ENCODE measurements around the gene AFP. TPM values are rescaled to one million over a fixed set of nuclear protein-coding genes. Genes with fewer than 3 reads are reported as not detected.

AFP gene
- total RNA-seq, 1 experiment from 2014 or later: 1.7 TPM

GRCh38 chr4:73458184-73459047, 22.4 kb downstream of the AFP start:
- no peak for DNase-seq (ENCODE audit: low read depth)

- no peak for DNase-seq (ENCODE audit: low read depth)
Measured at GRCh38 chr4:73459048-73459421, 23.0 kb downstream of the AFP start.

GRCh38 chr4:73460913-73461522, 25.0 kb downstream of the AFP start:
- DNase-seq (ENCODE audit: low read depth): no peak

GRCh38 chr4:73468170-73468569, 32.1 kb downstream of the AFP start:
- no peak for DNase-seq (ENCODE audit: low read depth)

- no peak for DNase-seq (ENCODE audit: low read depth)
Measured at GRCh38 chr4:73470728-73471127, 34.7 kb downstream of the AFP start.

GRCh38 chr4:73477176-73477575, 41.2 kb downstream of the AFP start:
- DNase-seq (ENCODE audit: low read depth): no peak

- DNase-seq (ENCODE audit: low read depth): no peak
Measured at GRCh38 chr4:73479323-73479722, 43.3 kb downstream of the AFP start.

- DNase-seq (ENCODE audit: low read depth): no peak
Measured at GRCh38 chr4:73481358-73481757, 45.3 kb downstream of the AFP start, which contains the start of gene AFM. AFM (plus strand) TSS chr4:73481745; CDS start chr4:73481776, 31 bp downstream.

GRCh38 chr4:73485085-73485484, 49.1 kb downstream of the AFP start:
- DNase-seq (ENCODE audit: low read depth): no peak

GRCh38 chr4:73485596-73485995, 49.6 kb downstream of the AFP start:
- no peak for DNase-seq (ENCODE audit: low read depth)

- DNase-seq (ENCODE audit: low read depth): no peak
Measured at GRCh38 chr4:73486497-73486896, 50.5 kb downstream of the AFP start.

GRCh38 chr4:73487233-73487632, 51.2 kb downstream of the AFP start:
- no peak for DNase-seq (ENCODE audit: low read depth)

GRCh38 chr4:73499996-73500765, 64.2 kb downstream of the AFP start:
- peak; percentile 25 for DNase-seq (ENCODE audit: low read depth)

GRCh38 chr4:73501664-73502265, 65.7 kb downstream of the AFP start:
- DNase-seq (ENCODE audit: low read depth): no peak

GRCh38 chr4:73505567-73505966, 69.5 kb downstream of the AFP start:
- no peak for DNase-seq (ENCODE audit: low read depth)

Other genes starting within 250 kb of the AFP start
- 27.8 and 32.8 TPM in 2 replicates for gene ANKRD17, start 177.4 kb upstream of the AFP start, total RNA-seq (2014; rRNA removed; shearing (Covaris generic))
- not detected in 2 replicates for gene ALB, start 31.9 kb upstream of the AFP start, total RNA-seq (2014; rRNA removed; shearing (Covaris generic))
- 0.07 TPM in 1 of 2 replicates, not detected in the other for gene AFM, start 45.5 kb downstream of the AFP start, total RNA-seq (2014; rRNA removed; shearing (Covaris generic))
- 0.02 TPM in 1 of 2 replicates, not detected in the other for gene RASSF6, start 184.2 kb downstream of the AFP start, total RNA-seq (2014; rRNA removed; shearing (Covaris generic))

All from M059J (cell line).